ENCODE measurements around the gene DRGX.

DNA sequence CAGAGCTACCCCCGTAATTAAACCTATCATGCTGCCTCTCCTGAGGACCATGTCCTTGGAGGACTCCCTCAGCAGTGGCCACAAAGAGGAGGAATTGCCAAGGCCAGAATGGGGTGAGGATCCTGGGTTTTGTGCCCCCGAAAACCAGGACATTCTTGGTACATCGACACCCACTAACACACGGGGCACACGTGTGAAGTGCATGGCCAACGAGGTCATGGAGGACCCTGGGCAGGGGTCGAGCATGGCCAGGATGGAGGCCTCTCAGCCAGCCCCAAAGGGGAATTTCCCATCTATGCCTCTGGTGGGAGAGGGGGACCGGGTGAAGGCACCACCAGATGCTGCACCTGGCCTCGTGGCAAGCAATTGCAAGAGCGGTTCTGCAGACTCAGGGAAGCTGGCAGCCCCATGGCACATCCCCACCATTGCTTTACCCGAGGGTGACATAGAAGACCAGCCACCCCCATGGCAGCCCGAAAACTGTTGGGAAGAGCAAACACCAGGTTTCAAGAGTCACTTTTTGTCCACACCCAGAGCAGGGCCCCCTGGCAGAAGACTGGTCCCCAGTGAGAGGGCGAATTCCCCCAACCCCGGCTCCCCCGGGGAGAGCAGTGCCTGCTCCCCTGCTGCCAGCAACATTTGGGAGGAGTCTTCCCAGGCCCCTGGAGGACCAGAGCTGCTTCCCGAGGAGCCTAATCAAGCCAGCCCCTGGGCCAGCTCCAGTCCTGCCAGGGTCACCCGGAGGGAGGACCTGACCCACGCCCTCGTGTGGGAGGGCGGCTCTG lies 70.6 kb downstream of the DRGX start:
- TF ChIP-seq, protein P1, sequence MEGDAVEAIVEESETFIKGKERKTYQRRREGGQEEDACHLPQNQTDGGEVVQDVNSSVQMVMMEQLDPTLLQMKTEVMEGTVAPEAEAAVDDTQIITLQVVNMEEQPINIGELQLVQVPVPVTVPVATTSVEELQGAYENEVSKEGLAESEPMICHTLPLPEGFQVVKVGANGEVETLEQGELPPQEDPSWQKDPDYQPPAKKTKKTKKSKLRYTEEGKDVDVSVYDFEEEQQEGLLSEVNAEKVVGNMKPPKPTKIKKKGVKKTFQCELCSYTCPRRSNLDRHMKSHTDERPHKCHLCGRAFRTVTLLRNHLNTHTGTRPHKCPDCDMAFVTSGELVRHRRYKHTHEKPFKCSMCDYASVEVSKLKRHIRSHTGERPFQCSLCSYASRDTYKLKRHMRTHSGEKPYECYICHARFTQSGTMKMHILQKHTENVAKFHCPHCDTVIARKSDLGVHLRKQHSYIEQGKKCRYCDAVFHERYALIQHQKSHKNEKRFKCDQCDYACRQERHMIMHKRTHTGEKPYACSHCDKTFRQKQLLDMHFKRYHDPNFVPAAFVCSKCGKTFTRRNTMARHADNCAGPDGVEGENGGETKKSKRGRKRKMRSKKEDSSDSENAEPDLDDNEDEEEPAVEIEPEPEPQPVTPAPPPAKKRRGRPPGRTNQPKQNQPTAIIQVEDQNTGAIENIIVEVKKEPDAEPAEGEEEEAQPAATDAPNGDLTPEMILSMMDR (conservative IDR thresholded peaks at IDR 0.05; ENCODE audit: low read depth, low read length) = no peak
- TF ChIP-seq EZH2 (IDR thresholded peaks at IDR 0.05; ENCODE audit: borderline replicate concordance, low read depth, low read length, poor library complexity, severe bottlenecking) = no peak

Data from A673 (cell line).